ENCODE measurements around the gene APEH. TPM values are rescaled to one million over a fixed set of nuclear protein-coding genes. Genes with fewer than 3 reads are reported as not detected.
"Not testable (repeated sequence)": the region's sequence is repeated elsewhere in the genome, so short reads cannot be mapped to it uniquely, and the experiment has no call there.

Gene APEH
- total RNA-seq, 1 donor: 87.7 TPM

DNA sequence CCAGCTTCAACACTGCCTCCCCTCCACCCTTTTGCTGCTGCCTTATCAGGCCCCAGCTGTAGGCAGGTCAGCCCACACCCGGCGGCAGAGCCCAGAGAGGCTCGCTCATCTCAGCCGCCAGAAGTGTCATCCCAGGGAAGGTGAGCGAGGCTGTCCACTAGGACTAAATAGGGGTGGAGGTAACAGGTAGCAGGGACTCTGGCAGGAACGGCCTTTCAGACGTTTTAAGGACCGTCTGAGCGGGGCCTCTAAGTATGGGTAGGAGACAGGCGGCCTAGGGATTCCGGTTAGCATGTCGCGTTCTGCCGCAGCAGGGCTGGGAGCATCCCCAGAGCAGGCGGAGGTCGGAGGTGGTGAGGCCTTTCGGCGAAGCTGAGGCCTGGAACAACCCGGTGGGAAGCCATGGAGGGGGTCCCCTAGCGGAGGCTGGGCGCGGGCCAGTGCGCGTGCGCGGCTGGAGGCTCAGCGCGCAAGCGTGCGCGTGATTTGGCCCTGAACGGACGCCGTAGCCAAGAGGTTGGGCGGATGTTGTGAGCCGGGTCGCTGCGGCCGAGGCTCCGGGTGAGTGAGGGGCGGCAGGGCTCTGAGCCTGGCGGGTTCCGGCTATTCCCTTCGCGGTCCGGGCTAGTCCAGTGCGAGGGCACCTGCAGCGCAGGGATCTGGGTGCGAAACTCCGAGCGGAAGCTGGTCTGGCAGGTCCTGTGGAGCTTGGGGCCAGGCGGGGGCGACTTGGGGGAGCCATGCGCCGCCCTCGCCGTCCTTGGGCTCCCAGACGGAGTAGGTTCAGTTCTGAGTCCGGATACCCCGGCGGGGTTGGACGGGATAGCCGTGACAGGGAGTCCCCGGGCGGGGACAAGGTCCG lies 15.1 kb downstream of the APEH start, which contains the start of the genes MST1 and RNF123:
Gene MST1, minus strand, starts transcription at position 429 of the 862 bp plus-strand sequence. CDS start 783 bp downstream, outside the sequence.
Gene RNF123, plus strand, starts transcription at position 512 of the 862 bp plus-strand sequence. CDS start 1,609 bp downstream, outside the sequence.
- DNase-seq (ENCODE audit: low read depth): peak; percentile 90
- TF ChIP-seq, protein P1, sequence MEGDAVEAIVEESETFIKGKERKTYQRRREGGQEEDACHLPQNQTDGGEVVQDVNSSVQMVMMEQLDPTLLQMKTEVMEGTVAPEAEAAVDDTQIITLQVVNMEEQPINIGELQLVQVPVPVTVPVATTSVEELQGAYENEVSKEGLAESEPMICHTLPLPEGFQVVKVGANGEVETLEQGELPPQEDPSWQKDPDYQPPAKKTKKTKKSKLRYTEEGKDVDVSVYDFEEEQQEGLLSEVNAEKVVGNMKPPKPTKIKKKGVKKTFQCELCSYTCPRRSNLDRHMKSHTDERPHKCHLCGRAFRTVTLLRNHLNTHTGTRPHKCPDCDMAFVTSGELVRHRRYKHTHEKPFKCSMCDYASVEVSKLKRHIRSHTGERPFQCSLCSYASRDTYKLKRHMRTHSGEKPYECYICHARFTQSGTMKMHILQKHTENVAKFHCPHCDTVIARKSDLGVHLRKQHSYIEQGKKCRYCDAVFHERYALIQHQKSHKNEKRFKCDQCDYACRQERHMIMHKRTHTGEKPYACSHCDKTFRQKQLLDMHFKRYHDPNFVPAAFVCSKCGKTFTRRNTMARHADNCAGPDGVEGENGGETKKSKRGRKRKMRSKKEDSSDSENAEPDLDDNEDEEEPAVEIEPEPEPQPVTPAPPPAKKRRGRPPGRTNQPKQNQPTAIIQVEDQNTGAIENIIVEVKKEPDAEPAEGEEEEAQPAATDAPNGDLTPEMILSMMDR (IDR thresholded peaks at IDR 0.05; ENCODE audit: insufficient read depth, low read length): peak; percentile 45

DNA sequence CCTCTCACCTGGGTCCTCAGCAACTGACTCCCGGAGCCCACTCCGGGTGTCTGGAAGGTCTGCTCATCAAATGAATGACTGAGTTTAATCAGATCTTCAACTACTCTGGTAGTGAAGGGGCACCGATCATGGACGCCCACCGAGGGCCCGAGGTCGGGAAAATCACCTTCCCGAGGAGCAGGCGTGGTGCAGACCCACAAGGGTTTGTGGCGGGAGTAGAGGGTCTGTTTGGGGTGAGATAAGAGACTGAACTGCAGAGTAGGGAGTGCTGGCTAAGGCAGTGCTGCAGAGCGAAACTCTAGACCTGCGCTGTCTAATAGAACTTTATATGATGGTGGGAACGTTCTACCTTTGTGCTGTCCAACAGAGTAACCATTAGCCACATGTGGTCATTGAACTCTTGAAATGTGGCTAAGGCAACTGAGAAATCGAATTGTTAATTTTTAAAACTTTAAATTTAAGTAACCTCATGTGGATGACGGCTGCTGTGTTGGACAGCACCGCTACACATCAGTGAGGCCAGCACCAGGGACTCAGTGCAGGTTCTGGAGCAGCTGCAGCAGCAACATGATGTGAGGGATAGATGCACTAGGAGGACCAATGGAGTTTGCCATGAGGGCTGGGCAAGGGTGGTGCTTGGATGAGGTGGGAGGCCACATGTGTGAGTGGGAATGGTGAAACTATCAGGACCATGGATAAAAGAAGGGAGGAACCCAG lies 15.9 kb downstream of the APEH start:
- not testable (repeated sequence) for DNase-seq (ENCODE audit: low read depth)
- H3K4me3 ChIP-seq (ENCODE audit: low read depth, low read length): peak overlapping the region; percentile 93

More for the DNA sequence above, 15.1 kb downstream of the APEH start, which contains the start of the genes MST1 and RNF123:
- peak within 1 kb of the TSS; percentile 93 for H3K4me3 ChIP-seq (ENCODE audit: low read depth, low read length)

DNA sequence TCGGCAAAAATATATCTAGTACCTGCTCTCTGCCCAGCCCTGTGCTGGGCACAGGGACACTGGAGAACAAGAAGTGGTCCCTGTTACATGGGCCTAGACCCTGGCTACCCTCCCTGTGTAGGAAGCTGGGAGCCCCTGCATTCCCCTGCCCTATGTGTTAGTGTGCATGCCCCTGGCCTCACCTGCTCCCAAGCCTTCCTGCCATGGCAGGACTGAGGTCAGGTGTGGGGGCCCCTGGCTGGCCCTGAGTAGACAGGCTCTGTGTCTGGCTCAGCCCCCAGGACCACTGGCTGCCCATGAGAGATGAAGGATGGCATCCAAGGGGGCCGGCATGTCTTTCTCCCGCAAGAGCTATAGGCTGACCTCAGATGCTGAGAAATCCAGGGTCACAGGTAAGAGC lies 16.7 kb downstream of the APEH start:
- H3K4me3 ChIP-seq (ENCODE audit: low read depth, low read length): peak overlapping the region; percentile 18
- not testable (repeated sequence) for DNase-seq (ENCODE audit: low read depth)

DNA sequence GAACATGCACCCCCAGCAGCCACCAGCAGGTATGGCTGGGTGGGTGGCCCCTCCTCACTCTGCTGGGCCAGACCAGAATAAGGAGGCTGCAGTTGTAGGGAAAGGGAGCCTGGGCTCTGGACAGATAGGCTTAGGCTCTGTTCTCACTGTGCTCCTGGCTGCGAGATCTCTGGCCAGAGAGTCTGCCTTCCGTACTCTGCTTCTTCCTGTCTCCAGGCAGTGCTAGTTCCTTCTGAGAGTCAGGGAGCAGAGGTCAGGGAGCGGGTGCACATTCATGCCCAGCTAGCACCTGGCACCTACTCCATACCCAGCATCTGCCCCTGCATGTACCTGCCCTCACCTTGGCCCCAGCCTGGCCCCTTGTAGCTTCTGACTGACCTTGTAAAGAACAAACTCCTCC lies 17.3 kb downstream of the APEH start:
- H3K4me3 ChIP-seq (ENCODE audit: low read depth, low read length); DNase-seq (ENCODE audit: low read depth): not testable (repeated sequence)

DNA sequence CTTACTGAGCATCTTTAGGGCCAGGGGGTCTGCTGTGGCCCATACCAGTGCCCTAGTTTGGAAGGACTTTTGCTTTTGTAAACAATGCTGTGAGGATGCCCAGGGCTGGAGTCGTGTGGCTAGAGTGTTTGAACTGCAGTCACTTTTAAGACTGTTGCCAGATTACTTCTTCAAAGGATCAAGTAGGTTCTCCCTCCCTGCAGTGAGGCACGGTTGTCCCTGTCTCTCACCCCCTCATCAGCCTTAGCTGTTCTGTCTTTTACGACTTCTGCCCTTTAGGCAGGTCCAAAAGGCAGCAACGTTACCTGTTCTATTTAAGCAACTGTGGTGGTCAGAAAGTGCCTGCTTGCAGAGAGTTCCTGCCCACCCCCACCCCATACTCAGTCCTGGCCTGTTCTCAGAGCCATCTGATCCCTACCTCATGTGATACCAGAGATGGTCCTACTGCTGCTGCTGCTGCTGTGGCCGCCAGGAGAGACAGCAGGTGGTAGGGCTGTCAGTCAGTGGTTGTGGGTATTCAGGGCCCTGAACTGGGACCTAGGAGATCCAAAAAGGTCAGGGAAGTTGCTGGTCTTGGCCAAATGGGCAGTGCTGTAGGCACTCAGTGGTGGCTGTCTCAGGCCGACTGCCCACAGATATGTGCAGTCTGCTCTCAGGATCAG lies 20.4 kb downstream of the APEH start:
- DNase-seq (ENCODE audit: low read depth); H3K4me3 ChIP-seq (ENCODE audit: low read depth, low read length): not testable (repeated sequence)

DNA sequence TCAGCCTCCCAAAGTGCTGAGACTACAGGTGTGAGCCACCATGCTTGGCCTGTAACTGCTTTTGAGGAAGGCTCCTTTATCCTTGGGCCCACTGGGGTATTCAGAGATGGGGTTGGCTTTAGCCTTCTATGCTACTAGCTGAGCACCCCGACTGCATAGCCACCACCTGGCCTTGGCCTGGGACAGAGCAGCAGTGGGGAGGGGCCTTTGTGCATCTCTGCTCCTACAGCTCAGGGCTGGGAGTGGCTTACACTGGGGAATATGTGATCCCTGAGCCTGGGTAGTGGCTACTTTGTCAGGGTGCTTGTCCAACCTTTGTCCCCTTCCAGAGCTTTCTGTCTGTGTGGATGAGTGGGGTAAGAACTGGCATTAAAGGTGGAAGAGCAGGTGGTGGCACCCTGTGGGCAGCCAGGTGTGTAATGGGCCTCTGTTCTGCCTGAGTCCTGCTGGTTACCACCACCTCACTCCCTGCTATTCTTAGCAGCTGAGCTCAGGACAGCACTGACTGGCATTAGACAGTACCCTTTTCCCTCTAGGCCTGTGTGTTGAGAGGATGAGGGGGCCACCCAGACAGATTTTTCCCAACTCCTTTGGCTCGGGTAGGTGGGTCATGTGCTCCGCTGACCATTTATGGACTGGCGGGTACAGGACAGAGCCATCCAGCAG lies 21.3 kb downstream of the APEH start:
- not testable (repeated sequence) for H3K4me3 ChIP-seq (ENCODE audit: low read depth, low read length); DNase-seq (ENCODE audit: low read depth)

DNA sequence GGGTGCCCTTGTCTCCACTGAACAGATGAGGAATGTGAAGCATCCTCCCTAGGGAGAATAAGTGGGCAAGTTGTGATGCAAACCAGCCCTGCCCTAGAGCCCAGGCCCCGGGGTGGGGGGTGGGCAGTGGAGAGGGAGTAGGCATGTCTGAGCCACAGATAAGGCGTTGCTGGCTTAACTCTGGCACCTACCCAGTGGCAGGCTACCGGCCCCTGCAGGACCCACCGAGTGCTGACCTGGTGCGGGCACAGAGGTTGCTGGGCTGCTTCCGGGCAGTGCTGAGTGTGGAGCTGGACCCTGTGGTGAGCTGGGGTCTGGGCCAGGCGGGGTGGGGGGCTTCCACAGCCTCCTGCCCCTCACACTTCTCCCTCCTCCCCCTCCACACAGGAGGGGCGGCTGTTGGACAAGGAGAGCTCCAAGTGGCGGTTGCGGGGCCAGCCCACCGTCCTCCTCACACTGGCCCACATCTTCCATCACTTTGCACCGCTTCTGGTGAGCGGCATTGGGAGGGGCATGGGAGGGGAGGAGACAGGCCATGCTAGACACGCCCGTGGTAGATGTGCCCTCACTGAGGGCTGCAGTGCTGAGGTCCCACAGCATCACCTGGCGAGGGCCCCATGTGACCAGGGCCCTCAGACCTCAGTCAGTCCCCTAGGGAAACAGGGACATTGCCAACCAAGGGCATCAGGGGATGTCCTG lies 25.3 kb downstream of the APEH start:
- DNase-seq (ENCODE audit: low read depth): no peak
- TF ChIP-seq, protein P1 (IDR thresholded peaks at IDR 0.05; ENCODE audit: insufficient read depth, low read length): no peak
- H3K4me3 ChIP-seq (ENCODE audit: low read depth, low read length): no peak overlapping the region

DNA sequence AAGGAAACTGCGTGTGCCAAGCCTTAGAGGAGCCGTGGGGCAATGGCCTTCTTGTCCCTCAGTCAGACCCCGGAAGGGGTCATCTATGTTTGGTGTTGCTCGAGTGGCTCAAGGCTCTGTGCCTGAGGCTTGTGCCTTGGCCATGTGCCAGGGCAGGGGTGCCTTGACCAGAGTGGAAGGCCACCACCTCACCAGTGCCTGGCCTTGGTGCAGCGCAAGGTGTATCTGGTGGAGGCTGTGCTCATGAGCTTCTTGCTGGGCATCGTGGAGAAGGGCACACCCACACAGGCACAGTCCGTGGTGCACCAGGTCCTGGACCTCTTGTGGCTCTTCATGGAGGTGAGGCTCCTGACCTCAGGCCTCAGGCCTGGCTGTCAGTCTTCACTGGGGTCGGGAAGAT lies 25.9 kb downstream of the APEH start:
- no peak overlapping the region for H3K4me3 ChIP-seq (ENCODE audit: low read depth, low read length)
- TF ChIP-seq, protein P1 (IDR thresholded peaks at IDR 0.05; ENCODE audit: insufficient read depth, low read length): no peak
- no peak for DNase-seq (ENCODE audit: low read depth)

All from fibroblast of the aortic adventitia (primary cell).